Measurements from ENCODE around the gene PDLIM1. TPM values are rescaled to one million over a fixed set of nuclear protein-coding genes. Genes with fewer than 3 reads are reported as not detected.

The PDLIM1 gene
- total and polyA plus RNA-seq, 2 of the 13 experiments (the other 11 are each of a cell fraction or from before 2014, with no cell fraction given): 119 to 123 TPM

GRCh38 chr10:95290461-95291364 is at the start of gene PDLIM1 (continued):
- TF ChIP-seq ZNF589 (CRISPR knock-in tag; conservative IDR thresholded peaks at IDR 0.05): 0 out of 2 replicates have a peak, but pooled peaks have one; percentile 35
- no peak for TF ChIP-seq TSC22D2 (CRISPR knock-in tag; IDR thresholded peaks at IDR 0.05; ENCODE audit: borderline replicate concordance)
- TF ChIP-seq ZNF292 (CRISPR knock-in tag; IDR thresholded peaks at IDR 0.05; ENCODE audit: borderline replicate concordance, low read depth): peak; percentile 40; the same call in 1 of the 2 replicates
- TF ChIP-seq NFE2L1 (CRISPR knock-in tag; IDR thresholded peaks at IDR 0.05; ENCODE audit: borderline replicate concordance): no peak
- no peak for TF ChIP-seq HMGA1 (CRISPR knock-in tag; conservative IDR thresholded peaks at IDR 0.05)
- TF ChIP-seq IRF2 (CRISPR knock-in tag; IDR thresholded peaks at IDR 0.05): no peak; the same call in 1 of the 2 replicates
- TF ChIP-seq SALL2 (CRISPR knock-in tag; IDR thresholded peaks at IDR 0.05): peak; percentile 57
- TF ChIP-seq, protein P1, sequence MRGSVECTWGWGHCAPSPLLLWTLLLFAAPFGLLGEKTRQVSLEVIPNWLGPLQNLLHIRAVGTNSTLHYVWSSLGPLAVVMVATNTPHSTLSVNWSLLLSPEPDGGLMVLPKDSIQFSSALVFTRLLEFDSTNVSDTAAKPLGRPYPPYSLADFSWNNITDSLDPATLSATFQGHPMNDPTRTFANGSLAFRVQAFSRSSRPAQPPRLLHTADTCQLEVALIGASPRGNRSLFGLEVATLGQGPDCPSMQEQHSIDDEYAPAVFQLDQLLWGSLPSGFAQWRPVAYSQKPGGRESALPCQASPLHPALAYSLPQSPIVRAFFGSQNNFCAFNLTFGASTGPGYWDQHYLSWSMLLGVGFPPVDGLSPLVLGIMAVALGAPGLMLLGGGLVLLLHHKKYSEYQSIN (CRISPR knock-in tag; IDR thresholded peaks at IDR 0.05; ENCODE audit: borderline replicate concordance): no peak
- TF ChIP-seq CBX2 (IDR thresholded peaks at IDR 0.05; ENCODE audit: low read depth, low read length): no peak
- TF ChIP-seq CBX2 (CRISPR knock-in tag; IDR thresholded peaks at IDR 0.05; ENCODE audit: low read depth): no peak
- peak; percentile 12; the same call in 1 of the 2 replicates for TF ChIP-seq ZGPAT (CRISPR knock-in tag; IDR thresholded peaks at IDR 0.05)
- peak; percentile 76; the same call in 1 of the 2 replicates for TF ChIP-seq ZNF547 (CRISPR knock-in tag; IDR thresholded peaks at IDR 0.05)
- TF ChIP-seq, protein P2, sequence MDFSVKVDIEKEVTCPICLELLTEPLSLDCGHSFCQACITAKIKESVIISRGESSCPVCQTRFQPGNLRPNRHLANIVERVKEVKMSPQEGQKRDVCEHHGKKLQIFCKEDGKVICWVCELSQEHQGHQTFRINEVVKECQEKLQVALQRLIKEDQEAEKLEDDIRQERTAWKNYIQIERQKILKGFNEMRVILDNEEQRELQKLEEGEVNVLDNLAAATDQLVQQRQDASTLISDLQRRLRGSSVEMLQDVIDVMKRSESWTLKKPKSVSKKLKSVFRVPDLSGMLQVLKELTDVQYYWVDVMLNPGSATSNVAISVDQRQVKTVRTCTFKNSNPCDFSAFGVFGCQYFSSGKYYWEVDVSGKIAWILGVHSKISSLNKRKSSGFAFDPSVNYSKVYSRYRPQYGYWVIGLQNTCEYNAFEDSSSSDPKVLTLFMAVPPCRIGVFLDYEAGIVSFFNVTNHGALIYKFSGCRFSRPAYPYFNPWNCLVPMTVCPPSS (IDR thresholded peaks at IDR 0.05): no peak
- no peak for TF ChIP-seq RNF2 (conservative IDR thresholded peaks at IDR 0.05; ENCODE audit: low read depth)
- no peak for TF ChIP-seq ZNF746 (CRISPR knock-in tag; IDR thresholded peaks at IDR 0.05)
- TF ChIP-seq ZNF570 (CRISPR knock-in tag; IDR thresholded peaks at IDR 0.05; ENCODE audit: borderline replicate concordance): no peak
- no peak for TF ChIP-seq NR2F6 (IDR thresholded peaks at IDR 0.05)
- no peak; the same call in 1 of the 2 replicates for TF ChIP-seq NR2F6 (CRISPR knock-in tag; IDR thresholded peaks at IDR 0.05)
- TF ChIP-seq ZNF207 (IDR thresholded peaks at IDR 0.05; ENCODE audit: borderline replicate concordance): no peak
